Measurements from ENCODE around the gene SUPT16H. TPM values are rescaled to one million over a fixed set of nuclear protein-coding genes. Genes with fewer than 3 reads are reported as not detected.

SUPT16H gene
- total and polyA plus RNA-seq, 10 of the 15 experiments (the other 5 are each of a cell fraction or from before 2014, with no cell fraction given), result 90.7 to 201 (median 121) TPM

GRCh38 chr14:21415329-21415728 lies 31.5 kb upstream of the SUPT16H start (continued):
- TF ChIP-seq BCLAF1 (IDR thresholded peaks at IDR 0.05), result no peak
- no peak for TF ChIP-seq KAT2A (conservative IDR thresholded peaks at IDR 0.05; ENCODE audit: control insufficient read depth, low read depth, low read length)
- TF ChIP-seq BCL11A (IDR thresholded peaks at IDR 0.05; ENCODE audit: low read depth, low read length), result no peak
- TF ChIP-seq CREB1 (IDR thresholded peaks at IDR 0.05; ENCODE audit: low read depth), result no peak
- TF ChIP-seq HDAC2 (IDR thresholded peaks at IDR 0.05), result no peak

- H3K4me2 ChIP-seq (ENCODE audit: control insufficient read depth, insufficient read depth), result peak overlapping the region; percentile 9; the same call in 1 of the 2 replicates
- in situ Hi-C loops (cut with MboI), result no loop called here
- H3K36me3 ChIP-seq (ENCODE audit: control insufficient read depth in 2 of 2, insufficient read depth in 2 of 2, low read length in 1 of 2), result peaks cover 3 to 22% of the 10 kb centered on the region in 2 experiments; a peak in 3 of 4 replicates
- no peak overlapping the region for H3K9ac ChIP-seq (ENCODE audit: control insufficient read depth, insufficient read depth, low read length)
- no peak overlapping the region for H2AFZ ChIP-seq (ENCODE audit: control insufficient read depth, low read depth, low read length)
- intact Hi-C loops (cut with micrococcal nuclease; ENCODE audit: unreplicated experiment), result no loop called here
- ChIA-PET RAD21 (ENCODE audit: unreplicated experiment) (interaction anchor here (1.0 to 1.4 kb wide), 3 partner anchors 23 to 85 kb away, joined by 3 to 4 read pairs (median 4); no protein-coding TSS in a partner anchor), SMC1A (ENCODE audit: uncharacterized antibody, unreplicated experiment) (interaction anchor here (0.7 to 1.8 kb wide), 6 partner anchors 12 to 160 kb away, joined by 3 to 7 read pairs (median 3); no protein-coding TSS in a partner anchor), CTCF (interaction anchor here (0.8 to 1.4 kb wide), 4 partner anchors 23 to 84 kb away, joined by 3 to 4 read pairs (median 3); partner anchors contain the start of gene CHD8), POLR2A (interaction anchor here (0.5 to 1.0 kb wide), 3 partner anchors 31 to 130 kb away, joined by 3 to 6 read pairs (median 3); partner anchors contain the start of gene RAB2B)
- no peaks in the 10 kb centered on the region for H4K20me1 ChIP-seq (ENCODE audit: control insufficient read depth, insufficient read depth)
- H3K27me3 ChIP-seq (replicated peaks in 1 of 2; ENCODE audit: control insufficient read depth in 2 of 2, insufficient read depth in 2 of 2, low read length in 1 of 2), result no peaks in the 10 kb centered on the region
- DNase-seq (ENCODE audit: low read depth, low spot score), result peak; percentile 24
- H3K79me2 ChIP-seq (ENCODE audit: control insufficient read depth, insufficient read depth, low read length), result no peaks in the 10 kb centered on the region
- FAIRE-seq, result peak; percentile 70
- H3K27ac ChIP-seq (ENCODE audit: control insufficient read depth, insufficient read depth), result no peak overlapping the region; the same call in 1 of the 2 replicates
- H3K4me3 ChIP-seq, result no peak overlapping the region
- peak; percentile 95 for ATAC-seq
- no peaks in the 10 kb centered on the region for H3K9me3 ChIP-seq (replicated peaks; ENCODE audit: control insufficient read depth, insufficient read depth, low read length)
- H3K4me1 ChIP-seq (ENCODE audit: control insufficient read depth, insufficient read depth, low read length), result peaks cover 9% of the 10 kb centered on the region; the same call in 1 of the 2 replicates
- no TSS peak for BruUV-seq (replicated peaks)
- WGBS (ENCODE audit: insufficient coverage, insufficient replicate concordance, low lambda C conversion rate, missing lambda C conversion rate), result 100% methylated on average over 1 of the region's 1 CpG
- peak; percentile 60 for TF ChIP-seq PKNOX1 (IDR thresholded peaks at IDR 0.05)
- peak; percentile 52; the same call in 1 of the 2 replicates for TF ChIP-seq IKZF1 (conservative IDR thresholded peaks at IDR 0.05)
- TF ChIP-seq ZNF592 (IDR thresholded peaks at IDR 0.05), result no peak
- no peak for TF ChIP-seq SIX5 (IDR thresholded peaks at IDR 0.05; ENCODE audit: low read depth, low read length, severe bottlenecking)
- TF ChIP-seq CTCF (IDR thresholded peaks at IDR 0.05 in 2 of 3, conservative IDR thresholded peaks at IDR 0.05 in 1 of 3; ENCODE audit: control insufficient read depth in 2 of 3, extremely low read depth in 1 of 3, insufficient read depth in 1 of 3, low read depth in 3 of 3, low read length in 3 of 3), result no peak
- TF ChIP-seq SMAD5 (IDR thresholded peaks at IDR 0.05; ENCODE audit: low read depth), result no peak
Observed at GRCh38 chr14:21414137-21414631, 30.4 kb upstream of the SUPT16H start.
